Activated gamma-delta T cell treated with anti-CD3 and anti-CD28 coated beads, Interleukin-2, amount 50 U/mL, for 16 hours (primary cell): ENCODE results near the gene TULP4.
"Not testable (repeated sequence)": the region's sequence is repeated elsewhere in the genome, so short reads cannot be mapped to it uniquely, and the experiment has no call there.

Source experiments
- DNase-seq: peaks from one replicate; pipeline ENCODE4 v3.0.0-alpha.2; 2020; ENCODE audit warnings: low read depth

The TULP4 gene

DNA sequence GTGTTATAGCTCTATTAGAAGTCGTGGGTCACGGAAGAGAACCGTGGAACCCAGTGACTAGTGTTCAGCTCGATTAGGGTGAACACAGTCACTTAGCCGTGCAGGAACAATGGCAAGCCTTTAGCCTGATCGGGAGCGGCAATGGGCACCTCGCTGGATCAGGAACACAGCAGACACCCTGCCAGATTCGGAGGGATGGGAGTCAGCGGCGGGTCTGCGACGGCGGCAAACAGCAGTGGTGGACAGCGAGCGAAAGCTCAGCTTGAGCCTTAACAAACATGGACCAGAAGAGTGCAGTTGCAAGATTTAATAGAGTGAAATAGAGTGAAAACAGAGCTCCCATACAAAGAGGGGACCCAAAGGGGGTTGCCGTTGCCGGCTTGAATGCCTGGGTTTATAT, 157.8 kb downstream of the TULP4 start:
- DNase-seq, result not testable (repeated sequence)

GRCh38 chr6:158471339-158471738, 159.1 kb downstream of the TULP4 start:
- DNase-seq, result no peak

DNA sequence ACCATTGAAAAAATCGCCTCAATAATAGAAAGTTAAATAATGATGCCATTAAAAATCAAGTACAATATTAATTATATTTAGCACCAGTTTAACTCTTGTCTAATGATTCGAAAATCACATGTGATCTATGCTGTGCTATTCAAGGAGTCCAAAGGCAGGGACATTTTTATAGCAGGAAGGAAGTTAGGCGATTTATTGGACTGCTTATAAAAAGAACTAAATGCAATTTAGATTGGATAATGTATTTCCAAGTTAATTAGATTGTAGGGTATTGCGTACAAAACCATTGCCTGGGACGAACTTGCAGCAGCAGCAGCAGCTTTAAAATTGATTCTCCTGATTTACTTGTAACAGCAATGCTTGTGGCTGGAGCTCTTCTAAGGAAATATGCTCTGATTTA, 160.2 kb downstream of the TULP4 start:
- DNase-seq, result no peak

GRCh38 chr6:158474961-158475343, 162.7 kb downstream of the TULP4 start:
- DNase-seq, result no peak

- DNase-seq, result no peak
Observed at GRCh38 chr6:158475344-158476302, 163.4 kb downstream of the TULP4 start.

DNA sequence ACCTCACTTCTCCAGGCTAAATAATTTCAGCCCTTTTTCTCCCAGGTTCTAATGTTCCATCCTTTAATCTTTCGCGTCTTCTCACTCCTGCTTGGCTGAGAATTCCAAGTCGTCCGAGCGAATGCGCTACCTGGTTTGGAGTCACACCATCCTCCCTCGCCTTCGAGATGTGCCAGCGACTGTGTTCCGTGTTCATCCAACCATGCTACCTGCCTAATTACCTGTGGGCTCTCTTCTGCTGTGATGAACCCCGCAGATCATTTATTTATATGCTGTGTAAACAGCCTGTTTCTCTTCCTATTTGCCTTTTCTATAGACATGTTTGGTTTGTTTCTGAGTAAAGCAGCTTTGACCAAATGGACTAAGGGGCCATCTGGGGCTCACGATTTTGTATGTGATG, 164.1 kb downstream of the TULP4 start:
- DNase-seq, result no peak

DNA sequence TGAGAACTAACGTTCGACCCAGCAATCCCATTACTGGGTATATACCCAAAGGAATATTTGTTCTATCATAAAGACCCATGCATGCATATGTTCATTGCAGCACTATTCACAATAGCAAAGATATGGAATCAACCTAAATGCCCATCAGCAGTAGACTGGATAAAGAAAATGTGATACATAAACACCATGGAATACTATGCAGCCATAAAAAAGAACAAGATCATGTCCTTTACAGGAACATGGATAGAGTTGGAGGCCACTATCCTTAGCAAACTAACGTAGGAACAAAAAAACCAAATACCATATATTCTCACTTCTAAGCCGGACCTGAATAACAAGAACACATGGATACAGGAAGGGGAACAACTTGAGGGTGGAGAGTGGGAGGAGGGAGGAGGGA, 165.5 kb downstream of the TULP4 start:
- DNase-seq, result not testable (repeated sequence)

DNA sequence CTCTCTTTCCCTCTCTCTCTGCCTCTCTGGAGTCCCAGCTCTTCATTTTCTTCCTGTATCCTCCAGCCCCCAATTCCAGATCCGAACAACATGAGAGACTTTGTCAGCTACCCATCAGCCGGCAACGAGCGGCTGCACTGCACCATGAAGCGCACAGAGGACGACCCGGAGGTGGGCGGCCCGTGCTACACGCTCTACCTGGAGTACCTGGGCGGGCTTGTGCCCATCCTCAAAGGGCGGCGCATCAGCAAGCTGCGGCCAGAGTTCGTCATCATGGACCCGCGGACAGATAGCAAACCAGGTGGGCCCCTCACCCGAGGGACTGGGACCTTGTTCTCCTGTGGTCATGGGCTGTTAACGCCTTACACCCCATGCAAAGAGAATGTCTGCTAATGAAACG, 168.7 kb downstream of the TULP4 start:
- DNase-seq, result no peak

- no peak for DNase-seq
Observed at GRCh38 chr6:158481690-158482473, 169.6 kb downstream of the TULP4 start.

GRCh38 chr6:158485431-158485830, 173.2 kb downstream of the TULP4 start:
- DNase-seq, result no peak

- DNase-seq, result no peak
Observed at GRCh38 chr6:158487495-158487894, 175.2 kb downstream of the TULP4 start.

GRCh38 chr6:158488065-158488464, 175.8 kb downstream of the TULP4 start:
- no peak for DNase-seq

DNA sequence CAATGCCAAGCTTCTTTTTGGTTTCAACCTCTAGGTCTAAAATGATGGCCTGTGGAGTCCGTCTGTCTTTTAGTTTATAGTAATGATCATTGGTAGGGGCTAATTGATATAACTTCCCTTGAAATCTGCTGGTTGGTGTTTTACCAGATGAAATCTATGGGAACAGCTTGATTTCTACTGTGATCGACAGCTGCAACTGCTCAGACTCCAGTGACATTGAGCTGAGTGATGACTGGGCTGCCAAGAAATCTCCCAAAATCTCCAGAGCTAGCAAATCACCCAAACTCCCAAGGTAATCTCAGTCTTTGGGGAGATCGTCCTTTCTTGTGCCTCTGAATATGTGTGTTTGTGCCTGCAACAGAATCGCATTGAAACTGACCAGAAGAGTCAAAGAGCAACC, 177.2 kb downstream of the TULP4 start:
- no peak for DNase-seq

DNA sequence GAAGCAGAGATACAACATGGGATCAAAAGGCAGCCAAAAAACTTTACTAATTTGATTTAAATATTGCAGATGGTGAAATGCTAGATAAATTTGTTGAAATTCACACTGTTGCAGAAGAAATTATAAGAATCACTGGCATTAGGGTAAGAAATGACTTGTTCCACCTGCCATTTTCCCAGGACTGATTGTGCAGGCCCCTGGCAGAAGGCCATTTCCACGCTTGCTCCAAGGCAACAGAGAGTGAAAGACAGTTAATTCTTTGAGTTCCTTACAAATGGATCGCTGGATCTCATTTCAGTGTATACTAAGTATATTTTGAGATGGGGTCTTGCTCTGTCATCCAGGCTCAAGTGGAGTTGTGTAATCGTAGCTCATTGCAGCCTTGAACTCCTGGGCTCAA, 180.6 kb downstream of the TULP4 start:
- DNase-seq, result no peak

GRCh38 chr6:158496700-158497099, 184.4 kb downstream of the TULP4 start:
- DNase-seq, result no peak

DNA sequence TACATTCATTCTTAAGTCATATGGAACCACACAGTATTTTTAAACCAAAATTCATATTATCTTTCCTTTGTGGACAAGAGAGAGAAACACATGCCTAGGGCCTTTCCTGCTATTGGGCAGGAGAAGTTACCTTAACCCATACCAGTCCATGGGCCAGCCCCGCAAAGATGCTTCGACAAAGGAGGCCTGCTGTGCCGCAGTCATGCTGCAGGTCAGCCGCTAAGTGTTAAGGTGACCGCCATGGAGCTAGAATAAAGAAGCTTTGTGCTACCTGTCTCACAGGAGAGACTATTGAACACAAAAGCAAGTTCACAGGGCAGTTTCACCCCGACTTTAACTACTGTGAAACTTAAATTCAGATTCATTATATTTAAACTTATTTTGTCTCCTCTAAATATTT, 185.4 kb downstream of the TULP4 start:
- no peak for DNase-seq

GRCh38 chr6:158498362-158498761, 186.1 kb downstream of the TULP4 start:
- no peak for DNase-seq

- no peak for DNase-seq
Observed at GRCh38 chr6:158499601-158500000, 187.3 kb downstream of the TULP4 start.

DNA sequence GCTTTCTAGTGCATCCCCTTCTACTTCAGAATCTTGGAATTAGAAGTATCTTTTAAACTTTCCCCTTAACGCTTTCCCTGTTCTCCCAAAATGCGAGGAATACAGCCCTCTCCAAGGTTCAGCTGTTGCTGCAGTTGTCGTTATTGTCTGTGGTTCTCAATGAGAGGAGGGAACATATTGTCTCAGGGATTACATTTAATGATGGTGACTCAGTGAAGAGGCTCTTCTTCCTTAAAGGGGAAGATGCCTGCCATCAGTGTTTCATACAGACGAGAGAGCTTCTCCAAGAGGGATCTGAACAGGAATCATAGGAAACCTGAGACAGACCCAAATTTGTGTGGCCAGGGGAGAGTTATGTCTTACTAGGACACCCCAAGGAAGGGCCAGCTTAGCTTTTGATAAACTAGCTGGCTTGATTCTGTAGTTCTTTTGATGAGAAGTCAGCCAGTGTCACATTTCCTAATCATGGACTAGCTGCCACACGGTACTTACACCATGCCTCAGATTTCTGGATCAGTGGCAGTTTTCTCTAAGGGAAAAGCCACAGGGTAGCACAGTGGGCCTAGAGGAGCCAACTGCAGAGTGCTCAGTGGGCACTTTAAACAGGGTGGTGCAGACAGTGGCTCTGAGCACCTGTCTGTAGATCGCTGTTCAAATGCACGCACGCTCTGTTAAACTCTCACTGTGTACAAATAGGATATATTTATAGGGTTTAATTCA, 187.9 kb downstream of the TULP4 start:
- DNase-seq, result no peak

DNA sequence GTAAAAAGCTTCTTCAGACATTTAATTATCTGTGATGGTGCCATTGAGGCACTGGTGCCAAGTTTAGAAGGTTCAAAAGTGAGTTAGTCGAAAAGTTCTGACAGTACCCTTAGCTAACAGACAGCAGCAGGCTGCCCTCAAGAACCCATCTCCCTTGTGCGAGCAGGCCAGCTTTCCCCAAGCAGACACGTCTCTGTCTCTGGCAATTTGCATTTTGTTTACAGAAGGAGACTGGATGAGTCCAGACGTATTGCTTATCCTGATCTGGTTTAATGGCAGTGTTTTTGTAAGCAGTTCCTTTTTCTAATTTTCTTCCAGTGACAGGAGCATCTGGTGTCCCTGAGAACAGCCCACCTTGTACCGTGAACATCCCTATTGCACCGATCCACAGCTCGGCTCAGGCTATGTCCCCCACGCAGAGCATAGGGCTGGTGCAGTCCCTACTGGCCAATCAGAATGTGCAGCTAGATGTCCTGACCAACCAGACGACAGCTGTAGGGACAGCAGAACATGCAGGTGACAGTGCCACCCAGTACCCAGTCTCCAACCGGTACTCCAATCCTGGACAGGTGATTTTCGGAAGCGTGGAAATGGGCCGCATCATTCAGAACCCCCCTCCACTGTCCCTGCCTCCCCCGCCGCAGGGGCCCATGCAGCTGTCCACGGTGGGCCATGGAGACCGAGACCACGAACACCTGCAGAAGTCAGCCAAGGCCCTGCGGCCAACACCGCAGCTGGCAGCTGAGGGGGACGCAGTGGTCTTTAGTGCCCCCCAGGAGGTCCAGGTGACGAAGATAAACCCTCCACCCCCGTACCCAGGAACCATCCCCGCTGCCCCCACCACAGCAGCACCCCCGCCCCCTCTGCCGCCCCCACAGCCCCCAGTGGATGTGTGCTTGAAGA, 189.3 kb downstream of the TULP4 start:
- no peak for DNase-seq

GRCh38 chr6:158502263-158502950, 190.1 kb downstream of the TULP4 start:
- DNase-seq, result no peak
